ENCODE measurements around the gene ERF.

The ERF gene

GRCh38 chr19:42287017-42287826 lies 32.3 kb upstream of the ERF start:
- DNase-seq (ENCODE audit: low read depth in 2 of 2): no peak

- DNase-seq (ENCODE audit: low read depth in 2 of 2): no peak
These were observed 31.6 kb upstream of the ERF start for GRCh38 chr19:42286349-42287016.

- DNase-seq (ENCODE audit: low read depth in 2 of 2): no peak
These were observed 31.0 kb upstream of the ERF start for GRCh38 chr19:42285988-42286348.

GRCh38 chr19:42285541-42285941 lies 30.6 kb upstream of the ERF start:
- no peak for DNase-seq (ENCODE audit: low read depth in 2 of 2)

GRCh38 chr19:42284591-42285341 lies 29.8 kb upstream of the ERF start:
- DNase-seq (ENCODE audit: low read depth in 2 of 2): no peak

- peak; percentile 63 to 79 for DNase-seq (ENCODE audit: low read depth in 2 of 2)
These were observed 29.2 kb upstream of the ERF start for GRCh38 chr19:42284066-42284501.

GRCh38 chr19:42283188-42284065 lies 28.5 kb upstream of the ERF start:
- DNase-seq (ENCODE audit: low read depth in 2 of 2): peak; percentile 94 to 95

- DNase-seq (ENCODE audit: low read depth in 2 of 2): no peak
These were observed 27.9 kb upstream of the ERF start for GRCh38 chr19:42282819-42283187.

- DNase-seq (ENCODE audit: low read depth in 2 of 2): no peak
These were observed 27.2 kb upstream of the ERF start for GRCh38 chr19:42281827-42282762.

GRCh38 chr19:42281146-42281826 lies 26.4 kb upstream of the ERF start:
- DNase-seq (ENCODE audit: low read depth in 2 of 2): no peak

GRCh38 chr19:42280815-42281145 lies 25.9 kb upstream of the ERF start:
- DNase-seq (ENCODE audit: low read depth in 2 of 2): no peak

- DNase-seq (ENCODE audit: low read depth in 2 of 2): peak; percentile 85 to 89
These were observed 25.2 kb upstream of the ERF start for GRCh38 chr19:42279902-42280814.

- DNase-seq (ENCODE audit: low read depth in 2 of 2): no peak
These were observed 24.4 kb upstream of the ERF start for GRCh38 chr19:42279155-42279901.

GRCh38 chr19:42278452-42279154 lies 23.7 kb upstream of the ERF start:
- no peak for DNase-seq (ENCODE audit: low read depth in 2 of 2)

GRCh38 chr19:42277821-42278451 lies 23.0 kb upstream of the ERF start:
- DNase-seq (ENCODE audit: low read depth in 2 of 2): no peak

- no peak for DNase-seq (ENCODE audit: low read depth in 2 of 2)
These were observed 21.9 kb upstream of the ERF start for GRCh38 chr19:42276821-42277220.

- no peak for DNase-seq (ENCODE audit: low read depth in 2 of 2)
These were observed 21.4 kb upstream of the ERF start for GRCh38 chr19:42276284-42276683.
